Breast epithelium (tissue), 4 donors: ENCODE data around the gene WRNIP1. TPM values are rescaled to one million over a fixed set of nuclear protein-coding genes. Genes with fewer than 3 reads are reported as not detected.

Experiments used
- DNase-seq, 2 donors: peaks; one replicate each; pipeline ENCODE4 v3.0.0-alpha.2; 2019; ENCODE audit warnings: low spot score in 2 of 2
- H3K27ac ChIP-seq, 2 donors: fragments of 200-600 bp; sonication (generic) in 1 of 2; one replicate each; pipeline ENCODE4 v1.5.1; 2016 to 2019; ENCODE audit warnings: mild to moderate bottlenecking in 1 of 2
- H3K27me3 ChIP-seq, 2 donors: fragments of 200-600 bp; sonication (generic) in 1 of 2; one replicate each; pipeline versions ENCODE4 v1.5.1 to v1.6.0; 2017 to 2019; ENCODE audit warnings: control low read depth in 1 of 2, mild to moderate bottlenecking in 1 of 2
- H3K36me3 ChIP-seq: fragments of 200-600 bp; one replicate; pipeline ENCODE4 v1.5.1; 2019
- H3K4me1 ChIP-seq, 2 donors: fragments of 200-600 bp; sonication (generic); one replicate each; pipeline ENCODE4 v1.5.1; 2016 to 2019; ENCODE audit warnings: control low read depth in 1 of 2
- H3K4me3 ChIP-seq, 3 donors: fragments of 200-600 bp; sonication (generic); 1 replicate in 2 of 3; 2 replicates in 1 of 3; pipeline ENCODE4 v1.5.1; 2016 to 2019; ENCODE audit warnings: mild to moderate bottlenecking in 3 of 3, moderate library complexity in 2 of 3
- H3K9me3 ChIP-seq, 2 donors: fragments of 200-600 bp; sonication (generic) in 1 of 2; one replicate each; pipeline ENCODE4 v1.5.1; 2016 to 2019; ENCODE audit warnings: control low read depth in 1 of 2
- POLR2A ChIP-seq: fragments of 450-650 bp; IDR thresholded peaks from one replicate; pipeline ENCODE4 v1.6.1; 2016; ENCODE audit warnings: antibody characterized with exemption, mild to moderate bottlenecking, moderate library complexity
- POLR2AphosphoS5 ChIP-seq, 3 donors: sonication (generic); formaldehyde crosslinking; IDR thresholded peaks; one replicate each; pipeline ENCODE4 v1.6.1; 2017; ENCODE audit warnings: antibody characterized with exemption in 3 of 3
- intact Hi-C: fragments of 100-400 bp; cut with DNase I; formaldehyde crosslinking; loops from one replicate; pipeline ENCODE4 v1.15.1; 2023; ENCODE audit warnings: low total_unique reads
- total RNA-seq, 3 donors: library from RNA; depleted of rRNA; stranded (reverse); fragments of >200 nt; gene quantifications; one replicate each; pipeline ENCODE4 v1.1.0, GENCODE V29; 2016
- TF ChIP-seq, protein P1 (sequence below), 3 donors: fragments of 450-650 bp; IDR thresholded peaks; one replicate each; pipeline ENCODE4 v1.5.1; 2016 to 2017; ENCODE audit warnings: antibody characterized with exemption in 3 of 3, mild to moderate bottlenecking in 3 of 3, moderate library complexity in 3 of 3

Gene WRNIP1
- total RNA-seq, 3 donors from 2014 or later, result 40.6 to 62.3 (median 59.3) TPM

DNA sequence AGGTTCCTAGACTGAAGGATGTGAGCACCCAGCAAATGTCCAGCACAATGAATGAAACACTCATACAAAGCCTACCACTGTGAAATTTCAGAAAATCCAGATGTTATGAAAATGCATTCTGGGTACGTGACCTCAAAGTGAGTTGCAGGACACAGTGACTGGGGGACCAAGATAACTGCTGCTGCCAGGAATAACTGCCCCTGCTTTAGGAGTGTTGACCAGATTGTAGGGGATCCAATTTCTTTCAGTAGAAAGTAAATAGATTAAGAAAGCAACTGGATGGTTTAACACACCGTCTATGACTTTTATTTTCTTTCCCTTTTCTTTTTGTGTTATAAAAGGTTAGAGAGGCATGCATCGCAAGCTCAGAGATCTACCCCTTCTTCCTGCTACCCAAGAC, 44.0 kb upstream of the WRNIP1 start:
- H3K9me3 ChIP-seq, result no peaks in the 10 kb centered on the region
- intact Hi-C loops, result no loop called here
- H3K4me3 ChIP-seq, result no peak overlapping the region
- no peak overlapping the region for H3K27ac ChIP-seq
- no peak for DNase-seq
- H3K4me1 ChIP-seq, result no peaks in the 10 kb centered on the region
- TF ChIP-seq, protein P1, sequence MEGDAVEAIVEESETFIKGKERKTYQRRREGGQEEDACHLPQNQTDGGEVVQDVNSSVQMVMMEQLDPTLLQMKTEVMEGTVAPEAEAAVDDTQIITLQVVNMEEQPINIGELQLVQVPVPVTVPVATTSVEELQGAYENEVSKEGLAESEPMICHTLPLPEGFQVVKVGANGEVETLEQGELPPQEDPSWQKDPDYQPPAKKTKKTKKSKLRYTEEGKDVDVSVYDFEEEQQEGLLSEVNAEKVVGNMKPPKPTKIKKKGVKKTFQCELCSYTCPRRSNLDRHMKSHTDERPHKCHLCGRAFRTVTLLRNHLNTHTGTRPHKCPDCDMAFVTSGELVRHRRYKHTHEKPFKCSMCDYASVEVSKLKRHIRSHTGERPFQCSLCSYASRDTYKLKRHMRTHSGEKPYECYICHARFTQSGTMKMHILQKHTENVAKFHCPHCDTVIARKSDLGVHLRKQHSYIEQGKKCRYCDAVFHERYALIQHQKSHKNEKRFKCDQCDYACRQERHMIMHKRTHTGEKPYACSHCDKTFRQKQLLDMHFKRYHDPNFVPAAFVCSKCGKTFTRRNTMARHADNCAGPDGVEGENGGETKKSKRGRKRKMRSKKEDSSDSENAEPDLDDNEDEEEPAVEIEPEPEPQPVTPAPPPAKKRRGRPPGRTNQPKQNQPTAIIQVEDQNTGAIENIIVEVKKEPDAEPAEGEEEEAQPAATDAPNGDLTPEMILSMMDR (IDR thresholded peaks at IDR 0.05), result no peak
- TF ChIP-seq POLR2AphosphoS5 (IDR thresholded peaks at IDR 0.05) (no peak), POLR2A (no peak)
- no peaks in the 10 kb centered on the region for H3K27me3 ChIP-seq
- H3K36me3 ChIP-seq, result no peaks in the 10 kb centered on the region

DNA sequence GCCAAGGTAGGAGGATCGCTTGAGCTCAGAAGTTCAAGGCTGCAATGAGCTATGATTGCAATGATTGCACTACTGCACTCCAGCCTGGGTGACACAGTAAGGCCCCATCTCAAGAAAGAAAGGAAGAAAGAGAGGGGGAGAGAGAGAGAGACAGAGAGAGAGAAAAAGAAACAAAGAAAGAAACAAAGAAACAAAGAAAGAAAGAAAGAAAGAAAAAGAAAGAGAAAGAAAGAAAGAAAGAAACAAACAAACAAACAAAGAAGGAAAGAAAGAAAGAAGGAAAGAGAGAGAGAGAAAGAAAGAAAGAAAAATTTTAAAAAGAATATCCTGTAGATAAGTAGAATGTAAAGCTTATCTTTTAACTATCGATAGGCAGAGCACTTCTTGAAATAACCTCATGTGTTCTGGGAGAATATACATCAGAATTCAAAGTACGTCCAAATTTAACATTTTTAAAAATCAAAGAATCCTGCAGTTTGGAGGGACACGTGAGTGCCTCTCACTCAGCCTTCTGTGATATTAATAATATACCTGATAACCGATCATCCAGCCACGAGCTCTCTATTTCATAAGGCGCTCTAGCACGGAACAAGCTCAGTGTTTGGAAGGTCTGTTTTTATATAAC, 39.7 kb upstream of the WRNIP1 start:
- TF ChIP-seq, protein P1 (IDR thresholded peaks at IDR 0.05), result no peak
- no peak for TF ChIP-seq POLR2A
- TF ChIP-seq POLR2AphosphoS5 (IDR thresholded peaks at IDR 0.05), result no peak
- Histone ChIP-seq H3K27me3 (no peaks in the 10 kb centered on the region), H3K9me3 (no peaks in the 10 kb centered on the region), H3K27ac (no peak overlapping the region), H3K4me3 (no peak overlapping the region), H3K4me1 (no peaks in the 10 kb centered on the region), H3K36me3 (no peaks in the 10 kb centered on the region)
- DNase-seq, result no peak
- intact Hi-C loops, result no loop called here

DNA sequence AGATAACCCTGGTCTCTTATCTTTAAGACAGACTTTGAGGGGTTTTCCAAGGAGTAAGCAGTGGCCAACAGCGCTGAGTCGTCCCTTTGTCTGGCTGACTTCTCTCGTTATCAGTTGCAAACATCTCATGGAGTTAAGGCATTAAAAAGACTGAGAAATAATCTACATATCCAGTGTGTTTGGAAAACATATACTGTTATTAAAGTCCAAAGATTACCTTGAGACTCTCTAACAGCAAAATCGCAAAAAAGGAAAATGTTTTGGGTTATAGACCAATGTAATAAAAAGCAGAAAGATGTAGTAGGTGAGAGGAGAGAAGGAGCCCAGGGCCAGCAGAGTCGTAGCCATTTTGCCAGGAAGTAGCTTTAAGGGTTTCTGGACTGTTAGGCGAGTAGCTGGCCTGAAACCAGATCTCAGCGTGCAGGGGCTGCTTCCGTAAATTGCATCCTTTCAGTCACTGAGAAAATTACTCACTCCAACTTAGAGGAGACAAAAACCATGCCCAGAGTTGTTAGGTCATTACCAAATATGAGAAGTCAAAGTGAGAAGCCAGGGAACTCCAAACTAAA, 39.1 kb upstream of the WRNIP1 start:
- H3K9me3 ChIP-seq, result no peaks in the 10 kb centered on the region
- no peak for TF ChIP-seq POLR2A
- TF ChIP-seq, protein P1 (IDR thresholded peaks at IDR 0.05), result no peak
- no peaks in the 10 kb centered on the region for H3K4me1 ChIP-seq
- no peak for DNase-seq
- no peaks in the 10 kb centered on the region for H3K27me3 ChIP-seq
- no peaks in the 10 kb centered on the region for H3K36me3 ChIP-seq
- intact Hi-C loops, result no loop called here
- H3K4me3 ChIP-seq, result no peak overlapping the region
- H3K27ac ChIP-seq, result no peak overlapping the region

DNA sequence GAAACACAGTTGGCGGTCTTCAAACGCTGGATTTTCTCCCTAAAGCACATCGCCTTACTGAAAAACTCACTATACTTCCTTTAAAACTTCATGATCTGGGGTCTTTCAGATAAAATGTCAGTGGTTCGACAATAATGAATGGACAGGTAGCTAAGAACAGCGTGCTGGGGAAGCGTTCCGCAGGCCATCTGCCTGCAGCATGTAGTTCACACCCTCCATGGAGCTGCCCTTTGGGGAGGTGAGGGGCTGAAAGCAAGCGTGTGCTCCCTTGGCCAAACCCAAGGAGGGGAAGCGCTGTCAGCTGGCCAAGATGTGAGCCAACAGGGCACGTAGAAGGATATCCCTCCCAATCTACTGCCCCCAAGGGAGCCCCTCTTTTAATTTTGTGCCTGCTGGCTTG, 35.3 kb upstream of the WRNIP1 start:
- no peak overlapping the region for H3K4me3 ChIP-seq
- H3K4me1 ChIP-seq, result no peaks in the 10 kb centered on the region
- no peaks in the 10 kb centered on the region for H3K9me3 ChIP-seq
- intact Hi-C loops, result no loop called here
- no peaks in the 10 kb centered on the region for H3K36me3 ChIP-seq
- no peak overlapping the region for H3K27ac ChIP-seq
- no peak for TF ChIP-seq POLR2AphosphoS5 (IDR thresholded peaks at IDR 0.05)
- TF ChIP-seq, protein P1 (IDR thresholded peaks at IDR 0.05), result no peak
- no peak for TF ChIP-seq POLR2A
- H3K27me3 ChIP-seq, result no peaks in the 10 kb centered on the region
- DNase-seq, result no peak

DNA sequence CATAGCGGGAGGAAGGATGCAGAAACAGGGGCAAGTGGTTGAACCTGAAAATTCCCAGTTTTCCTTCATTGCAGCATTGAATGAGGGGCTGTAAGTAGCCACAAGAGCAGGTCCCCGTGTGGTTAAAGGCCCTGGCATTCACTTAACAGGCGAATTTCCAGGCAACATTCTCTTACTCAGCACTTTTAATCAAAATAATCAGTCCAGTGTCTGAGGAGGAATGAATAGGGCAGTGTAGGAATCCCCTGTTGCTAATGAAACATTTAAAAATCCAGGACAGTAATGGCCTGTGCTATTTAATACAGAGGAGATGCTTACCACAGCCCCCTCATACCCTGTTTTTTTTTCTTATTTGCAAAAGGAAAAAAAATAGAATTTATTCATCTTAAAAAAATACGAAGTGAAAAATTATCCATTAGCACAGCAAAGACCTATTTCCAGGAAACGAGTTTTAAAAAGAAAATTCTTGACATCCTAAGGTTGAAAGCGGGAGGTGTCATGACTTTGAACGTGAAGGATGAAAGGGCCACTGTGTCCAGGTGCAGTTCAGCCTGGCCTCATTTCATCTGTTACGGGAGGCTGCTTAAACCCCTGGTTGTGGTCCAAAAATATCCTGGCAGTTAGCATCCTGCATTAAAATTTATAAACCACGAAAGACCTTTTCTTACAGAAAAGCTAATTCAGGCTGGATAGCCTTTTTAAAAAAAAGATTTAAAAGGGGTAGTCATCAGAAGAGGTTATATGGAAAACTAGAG, 34.7 kb upstream of the WRNIP1 start:
- H3K4me1 ChIP-seq, result no peaks in the 10 kb centered on the region
- no peak overlapping the region for H3K4me3 ChIP-seq
- no peaks in the 10 kb centered on the region for H3K27me3 ChIP-seq
- no peaks in the 10 kb centered on the region for H3K9me3 ChIP-seq
- intact Hi-C loops, result no loop called here
- DNase-seq, result no peak
- no peaks in the 10 kb centered on the region for H3K36me3 ChIP-seq
- H3K27ac ChIP-seq, result no peak overlapping the region
- TF ChIP-seq POLR2AphosphoS5 (IDR thresholded peaks at IDR 0.05) (no peak), POLR2A (no peak)
- TF ChIP-seq, protein P1 (IDR thresholded peaks at IDR 0.05), result no peak
